Astrocyte (in vitro differentiated cells and primary cell): ENCODE data around the gene NDRG4. TPM values are rescaled to one million over a fixed set of nuclear protein-coding genes. Genes with fewer than 3 reads are reported as not detected.

Experiments used
- DNase-seq: peaks from one replicate; pipeline ENCODE4 v3.0.0-alpha.2; 2010; ENCODE audit warnings: low read depth
- FAIRE-seq: peaks from 2 replicates; lab custom pipeline; 2011; peaks lifted over from hg19 to GRCh38; lab: Jason Lieb, UNC
- H2AFZ ChIP-seq: 2 replicates; pipeline ENCODE4 v1.6.0; 2012; ENCODE audit warnings: low read depth, low read length, inconsistent platforms
- H3K27ac ChIP-seq: 2 replicates; pipeline ENCODE4 v1.5.1; 2011; ENCODE audit warnings: low read depth, low read length, inconsistent platforms
- H3K27me3 ChIP-seq: 2 replicates; pipeline ENCODE4 v1.6.0; 2011; ENCODE audit warnings: low read length, inconsistent platforms; ENCODE audit not compliant: insufficient read depth
- H3K36me3 ChIP-seq: 2 replicates; pipeline ENCODE4 v1.5.1; 2011; ENCODE audit warnings: low read length, inconsistent platforms; ENCODE audit not compliant: insufficient read depth
- H3K4me1 ChIP-seq: 2 replicates; pipeline ENCODE4 v1.5.1; 2011; ENCODE audit warnings: low read length, inconsistent platforms; ENCODE audit not compliant: insufficient read depth
- H3K4me2 ChIP-seq: 2 replicates; pipeline ENCODE4 v1.6.0; 2012; ENCODE audit warnings: low read length, inconsistent platforms
- H3K4me3 ChIP-seq: 2 replicates; pipeline ENCODE4 v1.5.1; 2011; ENCODE audit warnings: low read depth, mild to moderate bottlenecking, low read length, inconsistent platforms; ENCODE audit not compliant: insufficient read depth
- H3K79me2 ChIP-seq: 2 replicates; pipeline ENCODE4 v1.6.0; 2012; ENCODE audit warnings: mild to moderate bottlenecking, low read length, inconsistent platforms; ENCODE audit not compliant: insufficient read depth
- H3K9ac ChIP-seq: 2 replicates; pipeline ENCODE4 v1.6.0; 2012; ENCODE audit warnings: mild to moderate bottlenecking, low read length, inconsistent platforms
- H3K9me3 ChIP-seq: 2 replicates; pipeline ENCODE4 v1.5.1; 2012; ENCODE audit warnings: low read depth, mild to moderate bottlenecking, low read length, inconsistent platforms; ENCODE audit not compliant: insufficient read depth
- H4K20me1 ChIP-seq: 2 replicates; pipeline ENCODE4 v1.6.0; 2012; ENCODE audit warnings: low read length, inconsistent platforms; ENCODE audit not compliant: insufficient read depth
- H3K27ac Mint-ChIP-seq: one replicate; pipeline ENCODE4 v1.8.0; 2021; ENCODE audit warnings: mild to moderate bottlenecking, mixed read lengths; ENCODE audit not compliant: unreplicated experiment
- H3K27me3 Mint-ChIP-seq: one replicate; pipeline ENCODE4 v1.8.0; 2021; ENCODE audit warnings: low read depth, mixed read lengths; ENCODE audit not compliant: unreplicated experiment
- H3K36me3 Mint-ChIP-seq: one replicate; pipeline ENCODE4 v1.8.0; 2021; ENCODE audit warnings: low read depth, mixed read lengths; ENCODE audit not compliant: unreplicated experiment
- H3K4me1 Mint-ChIP-seq: one replicate; pipeline ENCODE4 v1.8.0; 2021; ENCODE audit warnings: low read depth, mixed read lengths; ENCODE audit not compliant: unreplicated experiment
- H3K4me3 Mint-ChIP-seq: one replicate; pipeline ENCODE4 v1.8.0; 2021; ENCODE audit warnings: mild to moderate bottlenecking, moderate library complexity, mixed read lengths; ENCODE audit not compliant: unreplicated experiment
- H3K9me3 Mint-ChIP-seq: one replicate; pipeline ENCODE4 v1.8.0; 2021; ENCODE audit warnings: mild to moderate bottlenecking, mixed read lengths; ENCODE audit not compliant: unreplicated experiment
- CTCF ChIP-seq: IDR thresholded peaks from 2 replicates; pipeline ENCODE4 v1.5.1; 2011; ENCODE audit warnings: low read depth, mild to moderate bottlenecking, inconsistent platforms, low read length, moderate library complexity; ENCODE audit not compliant: insufficient read depth
- EZH2 ChIP-seq: IDR thresholded peaks from 2 replicates; pipeline ENCODE4 v1.6.1; 2012; ENCODE audit warnings: mild to moderate bottlenecking, low read length, inconsistent platforms; ENCODE audit not compliant: insufficient read depth
- total RNA-seq: library from RNA; stranded (reverse); gene quantifications from 2 replicates; pipeline ENCODE4 v1.2.1, GENCODE V29; 2021

The NDRG4 gene
- total RNA-seq, 1 donor from 2014 or later = 21.9 TPM

GRCh38 chr16:58535100-58535499 is 35.2 kb downstream of the NDRG4 start:
- no peaks in the 10 kb centered on the region for H3K79me2 ChIP-seq
- H3K4me3 ChIP-seq = no peak overlapping the region
- Mint-ChIP-seq H3K4me3 (no peak overlapping the region), H3K27me3 (no peaks in the 10 kb centered on the region), H3K27ac (no peak overlapping the region), H3K9me3 (no peaks in the 10 kb centered on the region), H3K36me3 (peaks cover 23% of the 10 kb centered on the region), H3K4me1 (peaks cover 2% of the 10 kb centered on the region)
- H3K4me2 ChIP-seq = no peak overlapping the region
- no peak overlapping the region for H2AFZ ChIP-seq
- no peaks in the 10 kb centered on the region for H3K27me3 ChIP-seq
- no peak overlapping the region for H3K27ac ChIP-seq
- H3K36me3 ChIP-seq = peaks cover 84% of the 10 kb centered on the region
- H3K4me1 ChIP-seq = no peaks in the 10 kb centered on the region
- DNase-seq = no peak
- H3K9me3 ChIP-seq = no peaks in the 10 kb centered on the region
- TF ChIP-seq EZH2 (no peak), CTCF (no peak)
- peaks cover 8% of the 10 kb centered on the region for H4K20me1 ChIP-seq
- no peak for FAIRE-seq
- H3K9ac ChIP-seq = no peak overlapping the region

GRCh38 chr16:58536278-58536677 is 36.3 kb downstream of the NDRG4 start:
- DNase-seq (no peak), FAIRE-seq (no peak)
- H3K4me1 Mint-ChIP-seq = no peaks in the 10 kb centered on the region
- Histone ChIP-seq H3K4me3 (no peak overlapping the region), H3K4me1 (no peaks in the 10 kb centered on the region), H3K27ac (no peak overlapping the region), H3K9me3 (no peaks in the 10 kb centered on the region), H3K27me3 (no peaks in the 10 kb centered on the region), H3K79me2 (no peaks in the 10 kb centered on the region), H3K4me2 (no peak overlapping the region), H3K9ac (no peak overlapping the region), H2AFZ (no peak overlapping the region), H4K20me1 (peaks cover 9% of the 10 kb centered on the region), H3K36me3 (peaks cover 80% of the 10 kb centered on the region)
- no peak overlapping the region for H3K4me3 Mint-ChIP-seq
- H3K36me3 Mint-ChIP-seq = peaks cover 23% of the 10 kb centered on the region
- H3K9me3 Mint-ChIP-seq = no peaks in the 10 kb centered on the region
- no peaks in the 10 kb centered on the region for H3K27me3 Mint-ChIP-seq
- TF ChIP-seq EZH2 (no peak), CTCF (no peak)
- no peak overlapping the region for H3K27ac Mint-ChIP-seq

GRCh38 chr16:58537124-58537906 is 37.4 kb downstream of the NDRG4 start:
- peaks cover 80% of the 10 kb centered on the region for H3K36me3 ChIP-seq
- H4K20me1 ChIP-seq = peaks cover 13% of the 10 kb centered on the region
- no peak overlapping the region for H3K27ac Mint-ChIP-seq
- H3K4me1 Mint-ChIP-seq = no peaks in the 10 kb centered on the region
- H3K9me3 ChIP-seq = no peaks in the 10 kb centered on the region
- H3K27me3 Mint-ChIP-seq = no peaks in the 10 kb centered on the region
- FAIRE-seq (no peak), DNase-seq (no peak)
- H3K4me3 Mint-ChIP-seq = no peak overlapping the region
- H3K4me2 ChIP-seq = no peak overlapping the region
- H3K27ac ChIP-seq = no peak overlapping the region
- H3K36me3 Mint-ChIP-seq = peaks cover 23% of the 10 kb centered on the region
- H2AFZ ChIP-seq = no peak overlapping the region
- peaks cover 5% of the 10 kb centered on the region for H3K79me2 ChIP-seq
- TF ChIP-seq CTCF (no peak), EZH2 (no peak)
- no peaks in the 10 kb centered on the region for H3K9me3 Mint-ChIP-seq
- H3K9ac ChIP-seq = no peak overlapping the region
- no peak overlapping the region for H3K4me3 ChIP-seq
- no peaks in the 10 kb centered on the region for H3K27me3 ChIP-seq
- H3K4me1 ChIP-seq = no peaks in the 10 kb centered on the region
